Dendritic cell treated with granulocyte-macrophage colony-stimulating factor and Interleukin-4, amounts not matched to agents 40 ng/mL and 50 ng/mL, for 4 days (primary cell): ENCODE results near the gene DLGAP4.

Experiments used
- H3K27ac Mint-ChIP-seq: one replicate; pipeline ENCODE4 v1.8.0; 2022; ENCODE audit warnings: mild to moderate bottlenecking, mixed read lengths
- H3K27me3 Mint-ChIP-seq: one replicate; pipeline ENCODE4 v1.8.0; 2022; ENCODE audit warnings: mild to moderate bottlenecking, mixed read lengths
- H3K36me3 Mint-ChIP-seq: one replicate; pipeline ENCODE4 v1.8.0; 2022; ENCODE audit warnings: low read depth, mixed read lengths
- H3K4me1 Mint-ChIP-seq: one replicate; pipeline ENCODE4 v1.8.0; 2022; ENCODE audit warnings: low read depth, mixed read lengths
- H3K4me3 Mint-ChIP-seq: one replicate; pipeline ENCODE4 v1.8.0; 2022; ENCODE audit warnings: mild to moderate bottlenecking, moderate library complexity, mixed read lengths
- H3K9me3 Mint-ChIP-seq: one replicate; pipeline ENCODE4 v1.8.0; 2022; ENCODE audit warnings: mixed read lengths
- intact Hi-C: fragments of 100-400 bp; cut with micrococcal nuclease; formaldehyde crosslinking; loops from one replicate; pipeline ENCODE4 v1.15.0; 2022

Gene DLGAP4

DNA sequence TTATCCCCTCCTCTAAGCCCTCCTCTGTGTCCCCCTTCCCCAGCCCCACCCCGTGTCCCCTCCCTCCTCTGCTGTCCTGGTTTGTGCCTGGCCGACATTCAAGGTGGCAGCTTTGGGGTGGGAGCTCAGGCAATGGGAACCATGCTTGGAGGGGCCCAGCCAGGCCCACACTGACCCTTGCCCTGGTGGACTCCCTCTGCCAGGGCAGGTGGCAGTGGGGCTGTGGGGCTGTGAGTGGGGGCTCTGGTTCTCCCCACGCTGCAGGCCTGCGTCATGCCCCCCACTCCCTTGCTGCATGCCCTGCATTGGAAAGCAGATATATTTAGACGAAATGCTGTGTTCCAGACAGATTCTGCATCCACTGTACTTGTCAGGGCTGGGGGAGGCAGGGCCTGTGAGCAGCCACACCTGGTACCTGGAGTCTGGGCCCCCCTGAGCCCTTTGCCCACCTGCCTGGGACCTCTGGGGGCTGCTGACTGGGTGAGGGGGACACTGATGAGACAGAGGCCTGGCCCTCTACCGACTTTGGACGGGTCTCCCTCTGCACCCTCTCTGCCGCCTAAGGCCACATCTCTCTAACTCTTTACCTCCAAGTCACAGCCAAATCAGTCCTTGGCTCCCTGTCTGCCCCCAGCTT, 14.2 kb downstream of the DLGAP4 start:
- Mint-ChIP-seq H3K4me1 (no peaks in the 10 kb centered on the region), H3K36me3 (no peaks in the 10 kb centered on the region), H3K4me3 (no peak overlapping the region), H3K27ac (no peak overlapping the region), H3K27me3 (peaks cover 11% of the 10 kb centered on the region), H3K9me3 (no peaks in the 10 kb centered on the region)
- intact Hi-C loops = no loop called here

DNA sequence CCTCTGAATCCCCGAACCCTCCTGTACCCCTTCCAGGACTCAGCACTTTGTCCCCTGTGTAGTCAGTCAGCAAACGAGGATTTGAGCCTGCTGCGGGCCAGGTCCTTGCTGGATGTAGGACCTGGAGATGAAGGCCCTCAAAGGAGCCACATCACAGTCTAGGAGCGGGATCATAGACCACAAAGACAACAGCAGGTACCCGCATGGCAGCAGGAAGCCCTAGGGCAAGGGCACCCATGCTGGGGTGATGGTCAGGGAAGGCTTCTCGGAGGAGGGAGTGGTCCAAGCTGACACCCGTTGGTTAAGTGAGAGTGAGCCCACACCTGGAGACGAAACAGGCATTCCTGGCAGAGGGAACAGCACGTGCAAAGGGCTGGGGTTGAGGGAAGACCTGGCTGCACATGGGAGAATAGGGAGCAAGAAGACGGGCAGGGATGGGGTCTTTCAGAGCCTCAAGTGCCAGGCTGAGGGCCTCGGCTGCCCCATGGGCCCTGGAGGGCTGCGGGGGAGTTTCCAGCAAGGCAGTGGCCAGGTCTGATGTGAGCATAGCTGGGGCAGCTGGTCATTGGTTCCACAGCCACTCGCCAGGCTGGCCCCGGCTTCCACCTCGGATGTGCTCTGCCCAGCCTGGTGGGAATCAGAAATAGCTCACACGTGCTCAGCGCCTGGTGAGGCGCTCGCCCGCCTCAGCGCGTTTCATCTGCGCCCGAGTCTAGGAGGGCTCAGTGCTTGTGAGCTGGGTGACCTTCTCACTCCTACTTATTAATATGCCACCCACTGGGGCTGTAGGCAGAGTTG, 15.0 kb downstream of the DLGAP4 start:
- H3K9me3 Mint-ChIP-seq = no peaks in the 10 kb centered on the region
- no peak overlapping the region for H3K4me3 Mint-ChIP-seq
- intact Hi-C loops = no loop called here
- H3K4me1 Mint-ChIP-seq = no peaks in the 10 kb centered on the region
- peaks cover 15% of the 10 kb centered on the region for H3K27me3 Mint-ChIP-seq
- no peak overlapping the region for H3K27ac Mint-ChIP-seq
- no peaks in the 10 kb centered on the region for H3K36me3 Mint-ChIP-seq

DNA sequence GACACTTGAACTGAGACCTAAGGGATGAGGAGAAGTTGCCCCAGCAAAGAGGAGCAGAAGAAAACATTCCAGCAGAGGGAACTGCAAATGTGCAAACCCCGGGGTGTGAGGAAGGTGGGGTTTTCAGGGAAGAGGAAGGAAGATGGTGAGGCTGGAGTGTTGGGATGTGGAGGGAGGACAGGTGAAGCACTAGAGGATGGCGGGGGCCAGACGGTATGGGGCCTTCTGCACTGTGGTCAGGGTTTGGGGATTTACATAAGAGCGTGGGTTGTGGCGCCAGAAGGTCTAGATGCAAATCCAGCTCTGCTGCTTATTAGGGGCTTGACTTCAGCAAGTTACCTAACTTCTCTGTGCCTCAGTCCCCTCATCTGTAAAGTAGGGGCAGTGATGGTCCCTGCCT, 16.0 kb downstream of the DLGAP4 start:
- Mint-ChIP-seq H3K4me3 (no peak overlapping the region), H3K4me1 (no peaks in the 10 kb centered on the region), H3K36me3 (no peaks in the 10 kb centered on the region), H3K9me3 (no peaks in the 10 kb centered on the region), H3K27ac (no peak overlapping the region), H3K27me3 (peaks cover 15% of the 10 kb centered on the region)
- intact Hi-C loops = no loop called here

DNA sequence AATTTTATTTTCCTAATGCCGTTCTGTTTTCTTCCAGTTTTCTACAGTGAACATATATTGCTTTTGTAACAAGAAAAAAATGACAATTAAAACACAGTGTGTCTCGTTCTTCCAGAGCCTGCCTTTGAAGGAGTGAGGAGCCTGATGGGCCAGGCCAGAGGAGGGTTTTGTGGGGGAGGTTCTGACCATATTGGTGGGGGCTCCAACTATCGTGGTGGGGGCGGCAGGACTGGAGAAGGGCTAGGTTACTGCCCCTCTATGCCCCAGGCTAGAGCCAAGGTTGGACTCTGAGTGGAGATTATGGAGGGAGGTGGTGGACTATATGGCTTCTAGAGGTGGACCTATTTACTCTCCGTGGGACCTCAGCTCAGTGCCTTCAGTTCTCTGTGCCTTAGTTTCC, 24.0 kb downstream of the DLGAP4 start:
- H3K4me1 Mint-ChIP-seq = no peaks in the 10 kb centered on the region

DNA sequence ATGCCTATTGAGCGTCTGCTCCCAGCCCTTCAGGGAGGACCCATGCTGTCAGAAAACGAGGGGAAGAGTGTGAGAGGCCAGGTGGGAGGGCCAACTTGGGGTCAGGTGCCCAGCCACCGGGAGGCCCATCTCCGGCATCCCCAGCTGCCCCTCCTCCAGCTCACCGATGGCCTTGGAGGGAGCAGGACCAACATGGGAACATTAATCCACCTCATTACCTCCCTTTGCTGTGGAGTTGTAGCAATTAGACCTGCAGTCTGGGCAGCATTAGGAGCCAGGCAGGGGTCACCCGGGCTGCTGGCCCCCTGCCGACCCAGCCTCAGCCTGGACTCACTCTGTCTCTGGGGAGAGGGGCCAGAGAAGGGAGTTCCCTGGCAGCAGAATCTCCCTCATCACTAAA, 25.1 kb downstream of the DLGAP4 start:
- Mint-ChIP-seq H3K9me3 (no peaks in the 10 kb centered on the region), H3K4me1 (no peaks in the 10 kb centered on the region), H3K36me3 (no peaks in the 10 kb centered on the region), H3K27me3 (peaks cover 26% of the 10 kb centered on the region), H3K27ac (no peak overlapping the region), H3K4me3 (no peak overlapping the region)
- intact Hi-C loops = no loop called here

More for the DNA sequence above, 24.0 kb downstream of the DLGAP4 start:
- intact Hi-C loops = no loop called here
- Mint-ChIP-seq H3K27me3 (peaks cover 29% of the 10 kb centered on the region), H3K9me3 (no peaks in the 10 kb centered on the region), H3K36me3 (no peaks in the 10 kb centered on the region), H3K27ac (no peak overlapping the region), H3K4me3 (no peak overlapping the region)

DNA sequence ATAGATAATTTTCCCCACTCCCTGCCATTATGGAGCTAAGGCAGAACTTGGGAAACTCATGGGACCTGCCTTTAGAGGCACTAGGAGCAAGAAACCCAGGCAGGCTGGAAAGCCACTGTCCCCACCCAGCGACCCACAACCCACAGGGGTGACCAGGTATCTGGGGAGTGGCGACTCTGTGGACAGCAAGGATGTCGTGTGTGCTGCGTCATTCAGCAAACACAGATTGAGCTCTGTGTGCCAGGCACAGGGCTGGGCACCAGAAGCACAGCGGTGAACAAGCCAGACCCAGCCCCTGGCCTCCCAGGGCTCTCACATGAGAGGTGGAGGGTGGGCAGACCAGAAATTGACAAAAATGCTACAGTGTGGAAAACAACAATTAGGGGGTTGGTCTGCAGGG, 27.7 kb downstream of the DLGAP4 start:
- H3K27ac Mint-ChIP-seq = no peak overlapping the region
- H3K4me1 Mint-ChIP-seq = no peaks in the 10 kb centered on the region
- no peaks in the 10 kb centered on the region for H3K36me3 Mint-ChIP-seq
- no peaks in the 10 kb centered on the region for H3K9me3 Mint-ChIP-seq
- intact Hi-C loops = no loop called here
- H3K4me3 Mint-ChIP-seq = no peak overlapping the region
- peaks cover 30% of the 10 kb centered on the region for H3K27me3 Mint-ChIP-seq

DNA sequence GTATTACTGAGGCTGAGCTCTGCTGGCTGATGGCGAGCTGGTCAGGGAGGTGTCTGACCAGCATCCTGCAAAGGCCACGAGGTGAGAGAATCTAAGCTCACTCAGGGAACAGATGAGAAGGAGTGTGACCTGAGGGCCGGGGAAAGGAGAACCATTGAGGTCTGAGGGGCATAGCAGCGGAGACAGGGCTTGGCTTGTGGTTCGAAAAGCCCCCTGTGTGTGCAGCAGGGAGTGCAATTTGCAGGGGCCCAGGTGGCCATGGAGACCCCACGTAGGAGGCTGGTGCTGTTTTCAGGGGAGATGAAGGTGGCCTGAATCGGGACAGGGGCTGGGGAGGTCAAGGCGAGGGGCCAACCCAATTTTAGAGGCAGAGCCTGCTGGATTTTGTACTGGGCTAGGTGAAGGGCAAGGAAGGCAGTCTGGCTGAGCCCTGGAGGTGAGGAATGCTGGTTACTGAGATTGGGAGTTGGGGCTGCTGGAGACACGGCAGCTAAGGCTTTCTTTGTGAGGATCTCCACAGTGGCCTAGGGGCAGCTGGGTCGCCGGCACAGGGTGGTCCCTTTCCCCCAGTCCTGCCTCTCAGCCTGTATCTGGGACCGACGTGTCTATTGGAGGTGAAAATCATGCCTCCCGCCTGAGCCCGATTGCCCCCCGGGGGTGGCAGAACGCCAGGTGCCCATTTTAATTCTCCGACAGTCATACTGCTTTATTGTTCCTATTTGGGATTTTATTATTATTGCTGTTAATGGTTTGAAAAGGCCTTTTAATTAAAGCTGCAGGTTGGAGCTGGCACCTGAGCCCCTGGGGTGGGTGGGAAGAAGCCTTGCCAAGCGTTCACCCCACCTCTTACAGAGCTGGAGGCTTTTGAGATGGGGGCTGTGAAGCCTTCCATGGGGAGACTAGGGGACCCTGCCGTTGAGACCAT, 28.4 kb downstream of the DLGAP4 start:
- Mint-ChIP-seq H3K4me1 (no peaks in the 10 kb centered on the region), H3K27ac (no peak overlapping the region), H3K36me3 (no peaks in the 10 kb centered on the region), H3K27me3 (peaks cover 31% of the 10 kb centered on the region), H3K9me3 (no peaks in the 10 kb centered on the region), H3K4me3 (no peak overlapping the region)
- intact Hi-C loops = no loop called here

DNA sequence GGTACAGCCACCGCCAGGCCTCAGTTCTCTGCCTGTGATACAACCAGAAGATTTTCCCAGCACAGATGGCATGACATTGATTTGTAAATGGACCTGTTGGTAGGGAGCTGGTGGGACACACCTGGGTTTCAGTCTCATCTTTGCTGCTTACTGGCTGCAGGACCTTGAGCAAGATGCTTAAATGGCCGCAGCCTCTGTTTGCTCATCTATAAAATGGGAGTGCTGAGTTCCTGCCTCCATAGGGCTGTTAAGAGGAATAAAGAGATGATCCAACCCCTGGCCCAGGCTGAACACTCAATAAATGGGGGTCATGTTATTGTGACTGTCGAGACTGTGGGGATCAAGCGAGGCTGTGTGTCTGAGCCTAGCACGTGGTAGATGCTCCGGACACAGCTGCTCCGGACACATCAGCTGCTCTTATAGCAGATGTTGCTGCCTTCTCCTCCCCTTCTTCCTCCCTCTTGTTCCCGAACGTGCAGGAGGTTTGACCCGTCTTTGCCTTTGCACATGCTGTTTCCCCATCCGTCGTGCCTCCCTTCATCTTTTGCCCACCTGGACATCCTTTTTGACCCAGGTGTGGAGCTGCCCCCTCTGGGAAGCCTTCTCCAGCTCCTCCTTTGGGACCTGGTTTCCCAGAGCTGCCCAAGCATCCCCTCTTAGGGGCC, 29.2 kb downstream of the DLGAP4 start:
- Mint-ChIP-seq H3K9me3 (no peaks in the 10 kb centered on the region), H3K27me3 (peaks cover 39% of the 10 kb centered on the region), H3K4me3 (no peak overlapping the region), H3K36me3 (no peaks in the 10 kb centered on the region), H3K27ac (no peak overlapping the region), H3K4me1 (no peaks in the 10 kb centered on the region)
- intact Hi-C loops = no loop called here

DNA sequence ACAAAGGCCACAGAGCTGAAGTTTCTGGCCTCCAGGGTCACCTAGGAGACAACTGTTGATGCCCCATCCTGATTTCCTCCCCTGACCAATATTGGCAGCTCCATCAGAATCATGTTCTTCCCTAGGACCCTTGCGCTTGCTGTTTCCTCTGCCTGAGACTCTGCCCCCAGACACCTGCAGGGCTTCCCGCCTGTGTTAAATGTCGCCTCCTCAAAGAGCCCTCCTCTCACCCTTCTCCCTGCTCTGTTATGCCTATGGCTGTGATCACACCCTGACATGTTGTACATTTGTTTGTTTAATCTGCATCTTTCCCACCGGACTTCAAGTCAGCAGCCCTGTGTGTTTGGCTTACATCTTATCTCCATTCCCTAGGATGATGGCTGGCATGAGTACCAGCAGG, 30.1 kb downstream of the DLGAP4 start:
- no peaks in the 10 kb centered on the region for H3K9me3 Mint-ChIP-seq
- peaks cover 41% of the 10 kb centered on the region for H3K27me3 Mint-ChIP-seq
- intact Hi-C loops = no loop called here
- no peaks in the 10 kb centered on the region for H3K36me3 Mint-ChIP-seq
- no peak overlapping the region for H3K4me3 Mint-ChIP-seq
- no peak overlapping the region for H3K27ac Mint-ChIP-seq
- no peaks in the 10 kb centered on the region for H3K4me1 Mint-ChIP-seq

DNA sequence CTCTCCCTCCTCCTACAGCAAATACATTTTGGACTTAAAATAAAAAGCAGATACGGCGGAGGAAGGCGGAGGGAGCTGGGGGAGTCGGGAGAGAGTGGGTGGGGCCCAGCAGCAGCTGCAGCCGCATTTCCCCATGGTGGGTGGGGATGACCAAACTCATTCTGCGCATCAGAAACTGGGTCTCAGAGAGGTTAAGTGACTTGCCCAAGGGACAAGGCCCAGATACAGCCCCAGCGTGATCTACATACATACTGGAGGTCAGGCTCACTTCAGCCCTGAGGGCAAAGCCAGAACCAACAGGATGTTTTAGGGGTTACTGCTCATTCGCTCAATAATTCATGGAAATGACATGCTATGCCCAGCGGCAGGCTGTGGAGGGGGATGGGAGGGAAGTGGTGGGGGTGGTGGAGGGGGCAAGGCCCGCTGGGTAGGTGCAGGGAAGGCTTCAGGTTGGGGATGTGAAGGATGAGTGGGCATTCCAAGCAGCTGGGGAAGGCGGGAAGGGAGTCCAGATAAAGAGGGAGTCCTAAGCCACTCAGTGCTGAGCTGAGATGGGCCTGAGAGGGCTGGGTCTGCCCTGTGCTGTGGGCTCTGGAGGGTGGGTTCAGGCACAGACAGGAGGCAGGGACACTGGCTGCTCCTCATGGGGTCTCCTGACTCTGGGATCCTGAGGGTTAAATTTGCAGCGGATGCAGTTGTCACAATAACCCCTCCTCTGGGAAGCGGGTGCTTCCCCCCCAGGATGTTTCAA, 31.0 kb downstream of the DLGAP4 start:
- no peaks in the 10 kb centered on the region for H3K9me3 Mint-ChIP-seq
- no peaks in the 10 kb centered on the region for H3K4me1 Mint-ChIP-seq
- intact Hi-C loops = no loop called here
- H3K4me3 Mint-ChIP-seq = no peak overlapping the region
- H3K36me3 Mint-ChIP-seq = no peaks in the 10 kb centered on the region
- peaks cover 32% of the 10 kb centered on the region for H3K27me3 Mint-ChIP-seq
- H3K27ac Mint-ChIP-seq = no peak overlapping the region

DNA sequence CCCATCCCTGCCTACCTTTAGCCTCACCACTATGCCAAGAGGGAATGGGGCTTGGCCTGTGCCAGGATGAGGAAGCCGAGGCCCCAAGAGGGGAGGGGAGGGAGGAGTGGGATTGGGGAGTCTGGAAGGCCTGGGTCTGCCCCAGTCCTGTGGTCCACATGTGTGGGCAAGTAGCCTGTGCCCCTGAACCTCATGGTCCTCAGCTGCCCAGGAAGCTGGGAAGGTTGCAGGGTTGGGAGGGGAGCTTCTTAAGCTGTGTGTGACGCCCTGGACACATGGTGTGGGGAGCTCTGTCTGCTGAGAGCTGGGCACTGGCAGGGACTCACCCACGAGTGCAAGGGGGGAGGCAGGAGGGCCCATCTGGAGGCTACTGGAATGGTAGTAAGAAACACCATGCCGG, 31.7 kb downstream of the DLGAP4 start:
- Mint-ChIP-seq H3K4me1 (no peaks in the 10 kb centered on the region), H3K9me3 (no peaks in the 10 kb centered on the region), H3K27ac (no peak overlapping the region), H3K4me3 (no peak overlapping the region), H3K36me3 (no peaks in the 10 kb centered on the region), H3K27me3 (peaks cover 29% of the 10 kb centered on the region)
- intact Hi-C loops = no loop called here

DNA sequence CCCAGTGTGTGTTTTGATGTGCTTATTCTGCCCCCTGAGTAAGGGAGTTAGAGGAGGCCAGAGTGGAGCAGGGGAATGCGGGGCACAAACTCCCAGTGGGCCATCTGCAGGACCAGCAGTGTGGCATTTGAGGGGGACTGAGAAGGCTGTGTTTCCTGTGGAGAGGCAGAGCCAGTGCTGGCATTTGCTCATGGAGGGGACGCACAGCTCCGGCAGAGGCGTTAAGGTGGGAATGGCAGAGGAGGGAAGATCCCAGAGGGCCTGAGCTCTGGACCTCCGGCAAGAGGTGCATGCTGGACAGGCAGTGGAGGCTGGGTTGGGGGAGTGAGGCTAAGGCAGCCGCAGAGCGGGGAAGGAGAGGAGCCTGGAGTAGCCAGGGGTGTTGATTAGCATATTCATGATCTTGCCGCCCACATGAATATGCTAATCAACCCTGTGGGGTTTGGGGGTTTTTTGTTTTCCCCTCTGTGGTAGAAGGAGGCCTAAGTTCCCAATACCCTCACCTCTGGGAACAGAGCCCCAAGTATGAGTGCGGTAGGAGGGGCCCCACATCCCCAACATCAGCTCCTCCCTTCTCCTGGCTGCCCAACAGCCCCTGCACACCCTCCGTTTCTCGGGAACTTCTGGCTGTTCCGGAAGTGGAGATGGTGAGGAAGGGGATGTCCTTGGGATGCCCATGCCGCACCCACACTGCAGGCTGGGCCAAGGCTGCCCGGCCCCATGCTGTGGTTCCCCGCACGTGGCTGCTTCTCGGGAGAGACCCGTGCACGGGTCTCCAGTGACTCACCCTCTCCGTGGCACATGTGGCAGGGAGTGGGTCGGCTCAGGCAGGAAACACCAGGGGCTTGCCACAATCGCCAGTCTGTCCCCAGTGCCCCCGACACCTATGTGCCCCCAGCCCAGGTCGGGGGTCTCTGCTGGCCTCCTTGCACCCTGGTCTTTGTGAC, 33.8 kb downstream of the DLGAP4 start:
- Mint-ChIP-seq H3K4me3 (no peak overlapping the region), H3K27ac (no peak overlapping the region), H3K4me1 (no peaks in the 10 kb centered on the region), H3K36me3 (no peaks in the 10 kb centered on the region), H3K9me3 (no peaks in the 10 kb centered on the region), H3K27me3 (peaks cover 15% of the 10 kb centered on the region)
- intact Hi-C loops = no loop called here
